NB4 (cell line): Measurements from ENCODE around the gene NAPA.

Experiments
- DNase-seq: peaks from one replicate; pipeline ENCODE4 v3.0.0; 2010; ENCODE audit warnings: low read depth
- H3K4me3 ChIP-seq: one replicate; pipeline ENCODE4 v1.5.1; 2011; ENCODE audit warnings: mild to moderate bottlenecking, low read depth, low read length, moderate library complexity
- MAX ChIP-seq: IDR thresholded peaks from 2 replicates; pipeline ENCODE4 v1.6.1; 2011; ENCODE audit warnings: low read depth, low read length
- MYC ChIP-seq: IDR thresholded peaks from 2 replicates; pipeline ENCODE4 v1.6.1; 2011; ENCODE audit warnings: low read depth, low read length
- POLR2A ChIP-seq: IDR thresholded peaks from 2 replicates; pipeline ENCODE4 v1.6.1; 2011; ENCODE audit warnings: mild to moderate bottlenecking; ENCODE audit not compliant: insufficient read length; ENCODE audit errors: extremely low read depth
- TF ChIP-seq, protein P1 (sequence below): IDR thresholded peaks from one replicate; pipeline ENCODE4 v1.5.1; 2012; ENCODE audit warnings: low read depth, low read length

Gene NAPA

GRCh38 chr19:47464675-47465419 is 50.0 kb downstream of the NAPA start:
- H3K4me3 ChIP-seq = no peak overlapping the region
- TF ChIP-seq, protein P1, sequence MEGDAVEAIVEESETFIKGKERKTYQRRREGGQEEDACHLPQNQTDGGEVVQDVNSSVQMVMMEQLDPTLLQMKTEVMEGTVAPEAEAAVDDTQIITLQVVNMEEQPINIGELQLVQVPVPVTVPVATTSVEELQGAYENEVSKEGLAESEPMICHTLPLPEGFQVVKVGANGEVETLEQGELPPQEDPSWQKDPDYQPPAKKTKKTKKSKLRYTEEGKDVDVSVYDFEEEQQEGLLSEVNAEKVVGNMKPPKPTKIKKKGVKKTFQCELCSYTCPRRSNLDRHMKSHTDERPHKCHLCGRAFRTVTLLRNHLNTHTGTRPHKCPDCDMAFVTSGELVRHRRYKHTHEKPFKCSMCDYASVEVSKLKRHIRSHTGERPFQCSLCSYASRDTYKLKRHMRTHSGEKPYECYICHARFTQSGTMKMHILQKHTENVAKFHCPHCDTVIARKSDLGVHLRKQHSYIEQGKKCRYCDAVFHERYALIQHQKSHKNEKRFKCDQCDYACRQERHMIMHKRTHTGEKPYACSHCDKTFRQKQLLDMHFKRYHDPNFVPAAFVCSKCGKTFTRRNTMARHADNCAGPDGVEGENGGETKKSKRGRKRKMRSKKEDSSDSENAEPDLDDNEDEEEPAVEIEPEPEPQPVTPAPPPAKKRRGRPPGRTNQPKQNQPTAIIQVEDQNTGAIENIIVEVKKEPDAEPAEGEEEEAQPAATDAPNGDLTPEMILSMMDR = no peak
- TF ChIP-seq POLR2A (no peak), MYC (no peak), MAX (no peak)
- no peak for DNase-seq

- DNase-seq = no peak
- no peak overlapping the region for H3K4me3 ChIP-seq
- TF ChIP-seq, protein P1 = no peak
- TF ChIP-seq MAX (no peak), POLR2A (no peak), MYC (no peak)
Observed at GRCh38 chr19:47461876-47462275, 53.0 kb downstream of the NAPA start.

GRCh38 chr19:47459477-47459876 is 55.4 kb downstream of the NAPA start:
- TF ChIP-seq, protein P1 = no peak
- no peak for TF ChIP-seq MYC
- no peak for TF ChIP-seq MAX
- H3K4me3 ChIP-seq = no peak overlapping the region
- DNase-seq = no peak

DNA sequence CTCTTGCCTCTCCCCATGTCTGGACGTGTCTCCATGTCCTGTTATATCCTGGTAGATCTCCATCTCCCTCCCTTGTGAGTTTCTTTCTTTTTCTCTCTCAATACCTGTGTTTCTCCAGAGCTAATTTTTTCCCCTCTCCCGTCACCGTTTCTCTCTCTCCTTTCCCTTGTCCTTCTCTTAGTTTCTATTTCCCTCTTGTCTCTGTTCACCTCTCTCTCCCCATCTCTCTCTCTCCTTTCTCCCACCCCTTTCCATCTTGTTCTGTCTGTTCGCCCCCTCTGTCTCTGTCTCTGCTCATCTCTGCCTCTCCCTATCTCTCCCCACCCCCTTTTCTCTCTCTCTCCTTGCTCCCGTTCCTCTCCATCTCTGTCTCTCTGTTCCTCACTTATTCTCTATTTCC is 56.2 kb downstream of the NAPA start:
- no peak for DNase-seq
- TF ChIP-seq MAX (no peak), POLR2A (no peak), MYC (no peak)
- TF ChIP-seq, protein P1 = no peak
- H3K4me3 ChIP-seq = no peak overlapping the region

- H3K4me3 ChIP-seq = no peak overlapping the region
- DNase-seq = no peak
- no peak for TF ChIP-seq POLR2A
- TF ChIP-seq MYC = no peak
- TF ChIP-seq MAX = no peak
- TF ChIP-seq, protein P1 = no peak
Observed at GRCh38 chr19:47456721-47457474, 58.0 kb downstream of the NAPA start.
